Erythroblast (primary cell): ENCODE measurements around the gene RNF11.

Source experiments
- GATA1 ChIP-seq: IDR thresholded peaks from 2 replicates; pipeline ENCODE4 v1.6.1; 2011; ENCODE audit warnings: low read depth, mild to moderate bottlenecking, control low read depth, low read length, moderate library complexity
- POLR2A ChIP-seq: IDR thresholded peaks from 2 replicates; pipeline ENCODE4 v1.6.1; 2011; ENCODE audit warnings: mild to moderate bottlenecking, low read length

DNA sequence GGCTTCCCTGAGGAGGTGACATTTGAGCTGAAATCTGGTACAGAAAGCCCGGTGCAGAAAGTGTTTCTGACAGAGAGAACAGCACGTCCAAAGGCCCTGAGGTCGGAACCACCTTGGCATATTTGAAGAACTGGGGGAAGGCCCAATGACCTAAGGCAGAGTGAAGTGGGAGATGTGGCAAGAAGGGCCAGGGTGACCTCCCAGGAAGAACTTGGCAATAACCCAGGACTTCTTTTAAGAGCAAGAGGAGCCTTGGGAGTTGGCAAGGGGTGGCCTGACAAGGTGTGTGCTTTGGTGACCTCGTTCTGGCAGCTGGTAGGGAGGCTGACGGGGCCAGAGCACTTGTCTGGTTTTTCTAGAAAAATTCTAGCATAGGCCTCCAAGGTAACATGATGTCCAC, 70.9 kb downstream of the RNF11 start:
- no peak for TF ChIP-seq POLR2A
- no peak for TF ChIP-seq GATA1
